Measurements from ENCODE around the gene PLAA.
"Not testable (repeated sequence)": the region's sequence is repeated elsewhere in the genome, so short reads cannot be mapped to it uniquely, and the experiment has no call there.

The PLAA gene

DNA sequence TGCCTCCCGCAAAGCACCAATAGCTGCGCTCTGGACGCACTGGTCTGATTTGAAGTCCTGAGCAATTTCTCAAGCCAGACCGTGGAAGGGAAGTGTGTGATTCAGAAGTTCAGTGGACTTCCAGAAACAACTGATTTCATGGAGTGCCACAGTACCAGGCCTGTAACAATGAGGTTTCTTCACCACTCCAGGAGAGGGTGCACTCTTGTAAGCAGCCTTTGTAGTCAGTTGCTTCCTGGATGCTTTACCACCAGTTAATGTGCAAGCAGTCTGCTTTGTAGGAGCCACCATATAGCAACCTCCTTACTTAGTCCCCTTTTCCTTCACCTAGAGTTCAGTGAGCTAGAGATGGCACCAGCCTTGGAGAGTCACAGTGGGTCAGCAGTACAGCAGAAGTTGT lies 66.8 kb downstream of the PLAA start:
- TF ChIP-seq, protein P1, sequence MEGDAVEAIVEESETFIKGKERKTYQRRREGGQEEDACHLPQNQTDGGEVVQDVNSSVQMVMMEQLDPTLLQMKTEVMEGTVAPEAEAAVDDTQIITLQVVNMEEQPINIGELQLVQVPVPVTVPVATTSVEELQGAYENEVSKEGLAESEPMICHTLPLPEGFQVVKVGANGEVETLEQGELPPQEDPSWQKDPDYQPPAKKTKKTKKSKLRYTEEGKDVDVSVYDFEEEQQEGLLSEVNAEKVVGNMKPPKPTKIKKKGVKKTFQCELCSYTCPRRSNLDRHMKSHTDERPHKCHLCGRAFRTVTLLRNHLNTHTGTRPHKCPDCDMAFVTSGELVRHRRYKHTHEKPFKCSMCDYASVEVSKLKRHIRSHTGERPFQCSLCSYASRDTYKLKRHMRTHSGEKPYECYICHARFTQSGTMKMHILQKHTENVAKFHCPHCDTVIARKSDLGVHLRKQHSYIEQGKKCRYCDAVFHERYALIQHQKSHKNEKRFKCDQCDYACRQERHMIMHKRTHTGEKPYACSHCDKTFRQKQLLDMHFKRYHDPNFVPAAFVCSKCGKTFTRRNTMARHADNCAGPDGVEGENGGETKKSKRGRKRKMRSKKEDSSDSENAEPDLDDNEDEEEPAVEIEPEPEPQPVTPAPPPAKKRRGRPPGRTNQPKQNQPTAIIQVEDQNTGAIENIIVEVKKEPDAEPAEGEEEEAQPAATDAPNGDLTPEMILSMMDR (IDR thresholded peaks at IDR 0.05; ENCODE audit: control insufficient read depth, extremely low read depth, insufficient read depth), result no peak
- DNase-seq (ENCODE audit: low read depth), result no peak
- no peak overlapping the region for H3K4me3 ChIP-seq (ENCODE audit: low read depth, low read length)

DNA sequence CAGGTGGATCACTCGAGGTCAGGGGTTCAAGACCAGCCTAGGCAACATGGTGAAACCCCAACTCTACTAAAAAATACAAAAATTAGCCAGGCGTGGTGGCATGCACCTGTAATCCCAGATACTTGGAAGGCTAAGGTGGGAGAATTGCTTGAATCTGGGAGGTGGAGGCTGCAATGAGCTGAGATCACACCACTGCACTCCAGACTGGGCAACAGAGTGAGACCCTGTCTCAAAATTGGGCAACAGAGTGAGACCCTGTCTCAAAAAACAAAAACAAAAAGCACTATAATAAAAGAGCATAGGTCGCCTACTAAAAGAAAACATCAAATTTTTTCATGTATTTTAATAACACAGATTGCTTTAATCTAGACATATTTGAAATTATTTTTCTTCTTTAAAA lies 71.9 kb downstream of the PLAA start:
- DNase-seq (ENCODE audit: low read depth); H3K4me3 ChIP-seq (ENCODE audit: low read depth, low read length): not testable (repeated sequence)

DNA sequence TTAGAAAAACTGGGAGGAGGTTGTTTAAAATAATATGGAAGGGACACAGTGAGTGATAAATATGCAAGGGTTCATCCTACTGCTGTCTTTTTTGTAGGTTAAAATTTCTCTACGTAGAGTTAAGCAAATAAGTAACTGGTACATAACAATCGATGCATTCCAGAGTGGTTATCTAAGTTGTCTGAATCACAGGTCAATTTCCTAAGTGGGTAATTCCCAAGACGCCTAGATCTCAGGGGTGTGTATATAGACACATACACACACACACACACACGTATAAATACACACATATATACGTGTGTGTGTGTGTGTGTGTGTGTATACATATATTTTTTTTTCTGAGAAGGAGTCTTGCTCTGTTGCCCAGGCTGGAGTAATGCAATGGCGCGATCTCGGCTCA lies 76.8 kb downstream of the PLAA start:
- TF ChIP-seq, protein P1 (IDR thresholded peaks at IDR 0.05; ENCODE audit: control insufficient read depth, extremely low read depth, insufficient read depth), result no peak
- H3K4me3 ChIP-seq (ENCODE audit: low read depth, low read length), result no peak overlapping the region
- no peak for DNase-seq (ENCODE audit: low read depth)

DNA sequence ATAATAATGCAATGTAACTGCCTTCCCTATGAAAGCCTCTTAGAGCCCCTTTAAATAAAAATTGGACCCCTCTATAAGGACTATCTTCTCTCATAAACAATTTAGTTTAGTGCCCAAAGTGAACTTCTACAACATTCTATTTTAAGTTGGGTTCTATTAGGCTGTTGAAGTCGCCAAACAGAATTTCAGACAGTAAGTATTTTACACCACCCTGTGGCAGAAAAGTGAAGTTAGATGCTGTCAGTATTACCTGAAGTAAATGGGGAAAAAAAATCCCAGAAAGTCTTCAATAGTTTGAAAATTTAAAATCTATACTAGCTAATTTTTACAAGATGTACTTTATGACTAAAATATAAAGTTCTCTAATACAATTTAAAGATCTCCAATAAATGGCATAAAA lies 84.0 kb downstream of the PLAA start:
- H3K4me3 ChIP-seq (ENCODE audit: low read depth, low read length), result no peak overlapping the region
- no peak for DNase-seq (ENCODE audit: low read depth)

DNA sequence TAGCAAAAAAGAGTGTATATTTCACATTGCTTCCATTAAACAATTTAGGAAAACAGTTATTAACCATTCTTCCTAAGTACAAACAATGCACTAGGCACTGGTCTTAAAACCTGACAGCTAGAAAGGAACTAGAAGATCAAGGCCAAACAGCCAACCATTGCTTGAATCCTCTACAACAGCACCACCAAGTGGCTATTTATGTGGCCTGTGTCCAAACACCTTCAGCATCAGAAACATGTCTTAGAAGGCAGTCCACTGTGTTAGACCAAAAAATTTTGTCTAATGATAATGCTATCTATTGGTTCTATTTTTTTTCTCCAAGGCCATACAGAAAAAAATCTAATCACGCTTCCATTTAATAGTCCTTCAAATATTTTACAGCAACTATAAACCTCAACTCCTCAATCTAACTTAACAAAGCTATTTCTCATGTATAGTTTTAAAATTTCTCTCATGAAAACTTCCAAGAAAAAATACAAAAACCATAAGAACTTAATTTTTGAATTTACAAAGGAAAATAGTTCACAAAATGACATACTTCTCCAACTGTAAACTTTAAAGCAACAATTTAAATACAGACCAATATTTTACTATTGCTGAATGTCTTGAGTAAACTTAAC lies 90.5 kb downstream of the PLAA start:
- no peak overlapping the region for H3K4me3 ChIP-seq (ENCODE audit: low read depth, low read length)
- DNase-seq (ENCODE audit: low read depth), result peak; percentile 75
- TF ChIP-seq, protein P1 (IDR thresholded peaks at IDR 0.05; ENCODE audit: control insufficient read depth, extremely low read depth, insufficient read depth), result peak; percentile 77

More for the DNA sequence above, 84.0 kb downstream of the PLAA start:
- TF ChIP-seq, protein P1 (IDR thresholded peaks at IDR 0.05; ENCODE audit: control insufficient read depth, extremely low read depth, insufficient read depth), result peak; percentile 51
